ENCODE data around the gene MNT. TPM values are rescaled to one million over a fixed set of nuclear protein-coding genes. Genes with fewer than 3 reads are reported as not detected.

The MNT gene
- total and polyA plus RNA-seq, 2 experiments from 2014 or later = 5.7 to 6.4 TPM

DNA sequence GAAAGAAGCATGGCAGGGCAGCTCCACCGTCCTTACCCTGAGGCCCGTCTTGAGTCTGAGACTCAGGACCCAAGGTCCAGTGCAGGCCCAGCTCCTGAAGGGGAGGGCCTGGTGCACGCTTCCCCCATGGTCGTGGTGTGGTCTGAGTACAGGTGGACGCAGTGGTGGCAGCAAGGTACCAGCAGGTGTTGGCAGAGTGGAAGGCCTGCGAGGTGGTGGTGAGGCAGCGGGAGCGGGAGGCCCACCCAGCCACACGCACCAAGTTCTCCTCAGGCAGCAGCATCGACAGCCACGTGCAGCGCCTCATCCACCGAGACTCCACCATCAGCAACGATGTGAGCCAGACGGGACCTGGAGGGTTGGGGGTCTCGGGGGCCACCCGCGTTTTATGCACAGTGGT is 27.7 kb downstream of the MNT start (continued):
- TF ChIP-seq, protein P1, sequence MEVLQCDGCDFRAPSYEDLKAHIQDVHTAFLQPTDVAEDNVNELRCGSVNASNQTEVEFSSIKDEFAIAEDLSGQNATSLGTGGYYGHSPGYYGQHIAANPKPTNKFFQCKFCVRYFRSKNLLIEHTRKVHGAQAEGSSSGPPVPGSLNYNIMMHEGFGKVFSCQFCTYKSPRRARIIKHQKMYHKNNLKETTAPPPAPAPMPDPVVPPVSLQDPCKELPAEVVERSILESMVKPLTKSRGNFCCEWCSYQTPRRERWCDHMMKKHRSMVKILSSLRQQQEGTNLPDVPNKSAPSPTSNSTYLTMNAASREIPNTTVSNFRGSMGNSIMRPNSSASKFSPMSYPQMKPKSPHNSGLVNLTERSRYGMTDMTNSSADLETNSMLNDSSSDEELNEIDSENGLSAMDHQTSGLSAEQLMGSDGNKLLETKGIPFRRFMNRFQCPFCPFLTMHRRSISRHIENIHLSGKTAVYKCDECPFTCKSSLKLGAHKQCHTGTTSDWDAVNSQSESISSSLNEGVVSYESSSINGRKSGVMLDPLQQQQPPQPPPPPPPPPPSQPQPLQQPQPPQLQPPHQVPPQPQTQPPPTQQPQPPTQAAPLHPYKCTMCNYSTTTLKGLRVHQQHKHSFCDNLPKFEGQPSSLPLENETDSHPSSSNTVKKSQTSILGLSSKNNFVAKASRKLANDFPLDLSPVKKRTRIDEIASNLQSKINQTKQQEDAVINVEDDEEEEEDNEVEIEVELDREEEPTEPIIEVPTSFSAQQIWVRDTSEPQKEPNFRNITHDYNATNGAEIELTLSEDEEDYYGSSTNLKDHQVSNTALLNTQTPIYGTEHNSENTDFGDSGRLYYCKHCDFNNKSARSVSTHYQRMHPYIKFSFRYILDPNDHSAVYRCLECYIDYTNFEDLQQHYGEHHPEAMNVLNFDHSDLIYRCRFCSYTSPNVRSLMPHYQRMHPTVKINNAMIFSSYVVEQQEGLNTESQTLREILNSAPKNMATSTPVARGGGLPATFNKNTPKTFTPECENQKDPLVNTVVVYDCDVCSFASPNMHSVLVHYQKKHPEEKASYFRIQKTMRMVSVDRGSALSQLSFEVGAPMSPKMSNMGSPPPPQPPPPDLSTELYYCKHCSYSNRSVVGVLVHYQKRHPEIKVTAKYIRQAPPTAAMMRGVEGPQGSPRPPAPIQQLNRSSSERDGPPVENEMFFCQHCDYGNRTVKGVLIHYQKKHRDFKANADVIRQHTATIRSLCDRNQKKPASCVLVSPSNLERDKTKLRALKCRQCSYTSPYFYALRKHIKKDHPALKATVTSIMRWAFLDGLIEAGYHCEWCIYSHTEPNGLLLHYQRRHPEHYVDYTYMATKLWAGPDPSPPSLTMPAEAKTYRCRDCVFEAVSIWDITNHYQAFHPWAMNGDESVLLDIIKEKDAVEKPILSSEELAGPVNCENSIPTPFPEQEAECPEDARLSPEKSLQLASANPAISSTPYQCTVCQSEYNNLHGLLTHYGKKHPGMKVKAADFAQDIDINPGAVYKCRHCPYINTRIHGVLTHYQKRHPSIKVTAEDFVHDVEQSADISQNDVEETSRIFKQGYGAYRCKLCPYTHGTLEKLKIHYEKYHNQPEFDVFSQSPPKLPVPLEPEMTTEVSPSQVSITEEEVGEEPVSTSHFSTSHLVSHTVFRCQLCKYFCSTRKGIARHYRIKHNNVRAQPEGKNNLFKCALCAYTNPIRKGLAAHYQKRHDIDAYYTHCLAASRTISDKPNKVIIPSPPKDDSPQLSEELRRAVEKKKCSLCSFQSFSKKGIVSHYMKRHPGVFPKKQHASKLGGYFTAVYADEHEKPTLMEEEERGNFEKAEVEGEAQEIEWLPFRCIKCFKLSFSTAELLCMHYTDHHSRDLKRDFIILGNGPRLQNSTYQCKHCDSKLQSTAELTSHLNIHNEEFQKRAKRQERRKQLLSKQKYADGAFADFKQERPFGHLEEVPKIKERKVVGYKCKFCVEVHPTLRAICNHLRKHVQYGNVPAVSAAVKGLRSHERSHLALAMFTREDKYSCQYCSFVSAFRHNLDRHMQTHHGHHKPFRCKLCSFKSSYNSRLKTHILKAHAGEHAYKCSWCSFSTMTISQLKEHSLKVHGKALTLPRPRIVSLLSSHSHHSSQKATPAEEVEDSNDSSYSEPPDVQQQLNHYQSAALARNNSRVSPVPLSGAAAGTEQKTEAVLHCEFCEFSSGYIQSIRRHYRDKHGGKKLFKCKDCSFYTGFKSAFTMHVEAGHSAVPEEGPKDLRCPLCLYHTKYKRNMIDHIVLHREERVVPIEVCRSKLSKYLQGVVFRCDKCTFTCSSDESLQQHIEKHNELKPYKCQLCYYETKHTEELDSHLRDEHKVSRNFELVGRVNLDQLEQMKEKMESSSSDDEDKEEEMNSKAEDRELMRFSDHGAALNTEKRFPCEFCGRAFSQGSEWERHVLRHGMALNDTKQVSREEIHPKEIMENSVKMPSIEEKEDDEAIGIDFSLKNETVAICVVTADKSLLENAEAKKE (CRISPR knock-in tag; IDR thresholded peaks at IDR 0.05) = no peak

DNA sequence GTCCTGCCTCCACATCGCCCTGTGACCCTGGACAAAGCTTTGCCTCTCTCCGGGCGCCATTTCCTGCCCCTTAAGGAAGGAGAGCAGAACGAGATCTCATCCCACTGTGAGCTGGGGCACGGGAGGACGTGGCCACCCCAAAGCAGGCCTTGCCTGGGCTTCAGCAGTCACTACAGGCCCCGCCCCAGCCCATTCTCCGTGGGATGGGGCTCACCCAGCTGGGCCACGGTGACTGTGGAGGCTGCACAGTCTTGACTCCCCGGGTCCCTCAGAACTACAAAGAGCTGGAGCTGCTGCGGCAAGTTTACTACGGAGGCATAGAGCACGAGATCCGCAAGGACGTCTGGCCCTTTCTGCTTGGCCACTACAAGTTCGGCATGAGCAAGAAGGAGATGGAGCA is 28.2 kb downstream of the MNT start:
- H3K27ac ChIP-seq (ENCODE audit: low read depth) = no peak overlapping the region
- no peak overlapping the region for H3K4me3 Mint-ChIP-seq
- H3K4me3 ChIP-seq = no peak overlapping the region
- H3K27ac Mint-ChIP-seq = no peak overlapping the region
- no peak for DNase-seq (ENCODE audit: low spot score)
- H3K9me2 ChIP-seq (ENCODE audit: insufficient read depth) = no peaks in the 10 kb centered on the region
- H3F3A ChIP-seq (replicated peaks; ENCODE audit: low read depth) = 0 out of 2 replicates have a peak, but pooled peaks cover 3% of the 10 kb centered on the region
- no peak for ATAC-seq
- H3K79me2 ChIP-seq (replicated peaks; ENCODE audit: insufficient read depth) = no peaks in the 10 kb centered on the region
- H3K36me3 ChIP-seq (ENCODE audit: insufficient read depth) = no peaks in the 10 kb centered on the region
- no peak overlapping the region for H3K4me2 ChIP-seq
- no peaks in the 10 kb centered on the region; the same call in 1 of the 2 replicates for H3K4me1 ChIP-seq (ENCODE audit: insufficient read depth)
- H3K4me1 Mint-ChIP-seq = peaks cover 18% of the 10 kb centered on the region
- peaks cover 27% of the 10 kb centered on the region for H3K36me3 Mint-ChIP-seq (ENCODE audit: low read depth)
- H3K27me3 ChIP-seq (ENCODE audit: insufficient read depth) = no peaks in the 10 kb centered on the region
- H2AFZ ChIP-seq = no peak overlapping the region
- H3K9me3 Mint-ChIP-seq = no peaks in the 10 kb centered on the region
- H3K27me3 Mint-ChIP-seq (ENCODE audit: insufficient read depth, low read depth, poor library complexity) = peaks cover 21% of the 10 kb centered on the region
- H4K20me1 ChIP-seq (replicated peaks; ENCODE audit: insufficient read depth) = no peaks in the 10 kb centered on the region; the same call in none of the 2 replicates
- TF ChIP-seq EZH2phosphoT487 (IDR thresholded peaks at IDR 0.05; ENCODE audit: unreplicated experiment) (no peak), NANOG (IDR thresholded peaks at IDR 0.05; ENCODE audit: borderline replicate concordance) (no peak), JUNB (IDR thresholded peaks at IDR 0.05; ENCODE audit: unreplicated experiment) (no peak), STAT1 (IDR thresholded peaks at IDR 0.05; ENCODE audit: unreplicated experiment) (no peak), ZNF331 (CRISPR knock-in tag; IDR thresholded peaks at IDR 0.05; ENCODE audit: low read depth) (no peak), CREB1 (CRISPR knock-in tag; IDR thresholded peaks at IDR 0.05; ENCODE audit: low read depth) (no peak), EZH2 (IDR thresholded peaks at IDR 0.05; ENCODE audit: low read depth, unreplicated experiment) (no peak), POLR2AphosphoS5 (IDR thresholded peaks at IDR 0.05; ENCODE audit: low read depth) (no peak)
- TF ChIP-seq, protein P2, sequence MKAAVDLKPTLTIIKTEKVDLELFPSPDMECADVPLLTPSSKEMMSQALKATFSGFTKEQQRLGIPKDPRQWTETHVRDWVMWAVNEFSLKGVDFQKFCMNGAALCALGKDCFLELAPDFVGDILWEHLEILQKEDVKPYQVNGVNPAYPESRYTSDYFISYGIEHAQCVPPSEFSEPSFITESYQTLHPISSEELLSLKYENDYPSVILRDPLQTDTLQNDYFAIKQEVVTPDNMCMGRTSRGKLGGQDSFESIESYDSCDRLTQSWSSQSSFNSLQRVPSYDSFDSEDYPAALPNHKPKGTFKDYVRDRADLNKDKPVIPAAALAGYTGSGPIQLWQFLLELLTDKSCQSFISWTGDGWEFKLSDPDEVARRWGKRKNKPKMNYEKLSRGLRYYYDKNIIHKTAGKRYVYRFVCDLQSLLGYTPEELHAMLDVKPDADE (IDR thresholded peaks at IDR 0.05) = no peak
- TF ChIP-seq, protein P1 (CRISPR knock-in tag; IDR thresholded peaks at IDR 0.05) = no peak
